ENCODE data around the gene ENTHD1.

DNA sequence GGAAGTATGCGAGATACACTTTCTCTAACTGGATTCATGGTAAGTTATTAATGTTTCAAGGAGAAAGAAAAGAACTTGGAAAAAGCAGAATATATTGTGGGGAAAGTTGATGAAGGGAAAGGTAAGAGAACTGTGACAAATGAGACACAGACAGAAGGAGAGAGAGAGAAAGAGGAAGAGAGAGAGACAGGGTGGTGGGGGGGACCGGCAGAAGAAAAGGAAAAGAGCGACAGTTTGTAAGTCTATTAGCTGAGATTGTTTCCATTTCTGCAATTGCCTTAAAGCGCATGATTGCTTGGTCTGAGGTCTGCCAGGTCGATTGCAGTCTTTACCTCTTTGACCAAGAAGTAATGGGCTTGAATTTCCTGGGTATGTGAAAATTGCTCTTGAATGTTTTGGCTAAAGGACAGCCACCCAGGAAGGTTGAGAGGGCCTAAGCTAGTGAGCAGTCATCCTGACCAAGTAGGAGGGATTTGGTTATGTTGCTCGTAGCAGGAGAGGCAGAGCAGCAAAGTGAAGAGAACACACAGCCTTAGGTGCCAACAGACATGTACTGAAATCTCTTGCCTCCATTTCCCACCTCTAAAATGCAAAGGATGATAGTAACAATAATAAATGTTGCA is 43.1 kb upstream of the ENTHD1 start:
- TF ChIP-seq, protein P1, sequence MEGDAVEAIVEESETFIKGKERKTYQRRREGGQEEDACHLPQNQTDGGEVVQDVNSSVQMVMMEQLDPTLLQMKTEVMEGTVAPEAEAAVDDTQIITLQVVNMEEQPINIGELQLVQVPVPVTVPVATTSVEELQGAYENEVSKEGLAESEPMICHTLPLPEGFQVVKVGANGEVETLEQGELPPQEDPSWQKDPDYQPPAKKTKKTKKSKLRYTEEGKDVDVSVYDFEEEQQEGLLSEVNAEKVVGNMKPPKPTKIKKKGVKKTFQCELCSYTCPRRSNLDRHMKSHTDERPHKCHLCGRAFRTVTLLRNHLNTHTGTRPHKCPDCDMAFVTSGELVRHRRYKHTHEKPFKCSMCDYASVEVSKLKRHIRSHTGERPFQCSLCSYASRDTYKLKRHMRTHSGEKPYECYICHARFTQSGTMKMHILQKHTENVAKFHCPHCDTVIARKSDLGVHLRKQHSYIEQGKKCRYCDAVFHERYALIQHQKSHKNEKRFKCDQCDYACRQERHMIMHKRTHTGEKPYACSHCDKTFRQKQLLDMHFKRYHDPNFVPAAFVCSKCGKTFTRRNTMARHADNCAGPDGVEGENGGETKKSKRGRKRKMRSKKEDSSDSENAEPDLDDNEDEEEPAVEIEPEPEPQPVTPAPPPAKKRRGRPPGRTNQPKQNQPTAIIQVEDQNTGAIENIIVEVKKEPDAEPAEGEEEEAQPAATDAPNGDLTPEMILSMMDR (IDR thresholded peaks at IDR 0.05; ENCODE audit: control extremely low read depth in 1 of 3, insufficient read depth in 1 of 3, low read depth in 1 of 3, low read length in 3 of 3), result no peak
- TF ChIP-seq NANOG (IDR thresholded peaks at IDR 0.05; ENCODE audit: insufficient read depth, low read depth, low read length, poor library complexity, severe bottlenecking) (no peak), POLR2A (IDR thresholded peaks at IDR 0.05; ENCODE audit: control extremely low read depth in 1 of 2, low read depth in 2 of 2, low read length in 2 of 2) (no peak), POU5F1 (IDR thresholded peaks at IDR 0.05; ENCODE audit: low read depth, low read length) (no peak), PHF8 (conservative IDR thresholded peaks at IDR 0.05; ENCODE audit: low read depth, low read length) (no peak), CHD1 (IDR thresholded peaks at IDR 0.05; ENCODE audit: low read depth, low read length) (no peak), MAFK (IDR thresholded peaks at IDR 0.05; ENCODE audit: low read depth, low read length) (no peak), YY1 (IDR thresholded peaks at IDR 0.05; ENCODE audit: low read depth, low read length) (no peak), POLR2AphosphoS5 (IDR thresholded peaks at IDR 0.05; ENCODE audit: low read depth, low read length) (no peak), CHD2 (IDR thresholded peaks at IDR 0.05; ENCODE audit: low read length) (no peak), TEAD4 (IDR thresholded peaks at IDR 0.05; ENCODE audit: low read depth, low read length) (no peak), SP1 (IDR thresholded peaks at IDR 0.05; ENCODE audit: low read depth, low read length) (no peak)
- TF ChIP-seq, protein P2, sequence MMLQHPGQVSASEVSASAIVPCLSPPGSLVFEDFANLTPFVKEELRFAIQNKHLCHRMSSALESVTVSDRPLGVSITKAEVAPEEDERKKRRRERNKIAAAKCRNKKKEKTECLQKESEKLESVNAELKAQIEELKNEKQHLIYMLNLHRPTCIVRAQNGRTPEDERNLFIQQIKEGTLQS (IDR thresholded peaks at IDR 0.05; ENCODE audit: insufficient read depth, low read depth, low read length), result no peak

All from H1 (cell line).